ENCODE data around the gene OPN4. TPM values are rescaled to one million over a fixed set of nuclear protein-coding genes. Genes with fewer than 3 reads are reported as not detected.

Gene OPN4
- total RNA-seq, 6 experiments from 2014 or later, result not detected

- H3K36me3 ChIP-seq, result no peaks in the 10 kb centered on the region
- H3K27me3 ChIP-seq, result no peaks in the 10 kb centered on the region
- peaks cover 0 to 2% (median 0%) of the 10 kb centered on the region in 4 donors for H3K4me1 ChIP-seq
- no CpG with 5 or more reads among the region's 5 CpGs for WGBS (ENCODE audit: insufficient coverage, low coverage, low lambda C conversion rate, missing lambda C conversion rate)
- intact Hi-C loops (cut with DNase I), result loop anchor here in 1 of 2 donors (5.0 kb wide), 1 partner anchor 207 kb away; no protein-coding TSS in a partner anchor
- TF ChIP-seq CTCF (IDR thresholded peaks at IDR 0.05), result no peak
- TF ChIP-seq POLR2A (IDR thresholded peaks at IDR 0.05), result no peak
- no peak for ATAC-seq
- no peak for DNase-seq
- no peak overlapping the region for H3K27ac ChIP-seq
- no peak overlapping the region for H3K4me3 ChIP-seq
- H3K9me3 ChIP-seq, result no peaks in the 10 kb centered on the region
These were observed 35.9 kb downstream of the OPN4 start for GRCh38 chr10:86690231-86690630.

GRCh38 chr10:86690657-86691084 lies 36.3 kb downstream of the OPN4 start:
- ATAC-seq (no peak), DNase-seq (no peak)
- no peak for TF ChIP-seq POLR2A (IDR thresholded peaks at IDR 0.05)
- no peak for TF ChIP-seq CTCF (IDR thresholded peaks at IDR 0.05)
- Histone ChIP-seq H3K9me3 (no peaks in the 10 kb centered on the region), H3K4me1 (peaks cover 0 to 2% (median 0%) of the 10 kb centered on the region in 4 donors), H3K4me3 (no peak overlapping the region), H3K27me3 (no peaks in the 10 kb centered on the region), H3K36me3 (no peaks in the 10 kb centered on the region), H3K27ac (no peak overlapping the region)
- intact Hi-C loops (cut with DNase I), result loop anchor here in 1 of 2 donors (5.0 kb wide), 1 partner anchor 207 kb away; no protein-coding TSS in a partner anchor
- whole genome bisulfite sequencing (ENCODE audit: insufficient coverage, low coverage, low lambda C conversion rate, missing lambda C conversion rate), result no CpG with 5 or more reads among the region's 3 CpGs

- 100% methylated on average over 1 of the region's 14 CpGs for WGBS (ENCODE audit: insufficient coverage, low coverage, low lambda C conversion rate, missing lambda C conversion rate)
- no peaks in the 10 kb centered on the region for H3K9me3 ChIP-seq
- TF ChIP-seq CTCF (IDR thresholded peaks at IDR 0.05), result no peak
- no peak for TF ChIP-seq POLR2A (IDR thresholded peaks at IDR 0.05)
- no peaks in the 10 kb centered on the region for H3K27me3 ChIP-seq
- no peaks in the 10 kb centered on the region for H3K36me3 ChIP-seq
- DNase-seq, result no peak
- ATAC-seq, result no peak
- peaks cover 0 to 2% (median 0%) of the 10 kb centered on the region in 4 donors for H3K4me1 ChIP-seq
- H3K4me3 ChIP-seq, result no peak overlapping the region
- intact Hi-C loops (cut with DNase I), result loop anchor here in 1 of 2 donors (5.0 kb wide), 1 partner anchor 206 kb away; no protein-coding TSS in a partner anchor
- H3K27ac ChIP-seq, result no peak overlapping the region
These were observed 37.1 kb downstream of the OPN4 start for GRCh38 chr10:86691333-86692022.

GRCh38 chr10:86692023-86692514 lies 37.7 kb downstream of the OPN4 start:
- H3K27ac ChIP-seq, result no peak overlapping the region
- H3K9me3 ChIP-seq, result no peaks in the 10 kb centered on the region
- no peaks in the 10 kb centered on the region for H3K27me3 ChIP-seq
- no peak for DNase-seq
- ATAC-seq, result no peak
- H3K4me3 ChIP-seq, result no peak overlapping the region
- H3K36me3 ChIP-seq, result no peaks in the 10 kb centered on the region
- intact Hi-C loops (cut with DNase I), result loop anchor here in 1 of 2 donors (5.0 kb wide), 1 partner anchor 205 kb away; no protein-coding TSS in a partner anchor
- peaks cover 0 to 2% (median 0%) of the 10 kb centered on the region in 4 donors for H3K4me1 ChIP-seq
- no CpG with 5 or more reads among the region's 8 CpGs for WGBS (ENCODE audit: insufficient coverage, low coverage, low lambda C conversion rate, missing lambda C conversion rate)
- TF ChIP-seq CTCF (IDR thresholded peaks at IDR 0.05) (no peak), POLR2A (IDR thresholded peaks at IDR 0.05) (no peak)
